AG10803 (cell line): ENCODE data around the gene MON2.

Source experiments
- DNase-seq: peaks from one replicate; pipeline ENCODE4 v3.0.0; 2010; ENCODE audit warnings: low read depth
- H3K4me3 ChIP-seq: 2 replicates; pipeline ENCODE4 v1.5.1; 2011; ENCODE audit warnings: mild to moderate bottlenecking, low read length, control low read depth
- CTCF ChIP-seq: conservative IDR thresholded peaks from 2 replicates; pipeline ENCODE4 v1.5.1; 2011; ENCODE audit warnings: mild to moderate bottlenecking, low read length, control low read depth, inconsistent platforms

The MON2 gene

GRCh38 chr12:62627181-62627580 is 160.6 kb downstream of the MON2 start:
- no peak for DNase-seq
- no peak overlapping the region for H3K4me3 ChIP-seq
- no peak for TF ChIP-seq CTCF

- DNase-seq = no peak
- no peak overlapping the region for H3K4me3 ChIP-seq
- TF ChIP-seq CTCF = no peak
Measured at GRCh38 chr12:62629413-62629812, 162.8 kb downstream of the MON2 start.

GRCh38 chr12:62629971-62630739 is 163.5 kb downstream of the MON2 start:
- DNase-seq = no peak
- H3K4me3 ChIP-seq = no peak overlapping the region

GRCh38 chr12:62631471-62632410 is 165.1 kb downstream of the MON2 start:
- peak; percentile 49 for TF ChIP-seq CTCF
- DNase-seq = peak; percentile 96
- H3K4me3 ChIP-seq = peak overlapping the region; percentile 28

More at GRCh38 chr12:62629971-62630739, 163.5 kb downstream of the MON2 start:
- TF ChIP-seq CTCF = no peak

GRCh38 chr12:62632411-62632918 is 165.8 kb downstream of the MON2 start:
- peak; percentile 89 for DNase-seq
- peak overlapping the region; percentile 28 for H3K4me3 ChIP-seq
- no peak for TF ChIP-seq CTCF

- H3K4me3 ChIP-seq = no peak overlapping the region
- no peak for TF ChIP-seq CTCF
- no peak for DNase-seq
Measured at GRCh38 chr12:62635649-62636048, 169.0 kb downstream of the MON2 start.
